ENCODE results near the gene CHMP6. TPM values are rescaled to one million over a fixed set of nuclear protein-coding genes. Genes with fewer than 3 reads are reported as not detected.

The CHMP6 gene
- 17.6 TPM for polyA plus RNA-seq (2013, experiment 1 of 2)
- polyA plus RNA-seq (2013, experiment 2 of 2): 16.5 TPM

DNA sequence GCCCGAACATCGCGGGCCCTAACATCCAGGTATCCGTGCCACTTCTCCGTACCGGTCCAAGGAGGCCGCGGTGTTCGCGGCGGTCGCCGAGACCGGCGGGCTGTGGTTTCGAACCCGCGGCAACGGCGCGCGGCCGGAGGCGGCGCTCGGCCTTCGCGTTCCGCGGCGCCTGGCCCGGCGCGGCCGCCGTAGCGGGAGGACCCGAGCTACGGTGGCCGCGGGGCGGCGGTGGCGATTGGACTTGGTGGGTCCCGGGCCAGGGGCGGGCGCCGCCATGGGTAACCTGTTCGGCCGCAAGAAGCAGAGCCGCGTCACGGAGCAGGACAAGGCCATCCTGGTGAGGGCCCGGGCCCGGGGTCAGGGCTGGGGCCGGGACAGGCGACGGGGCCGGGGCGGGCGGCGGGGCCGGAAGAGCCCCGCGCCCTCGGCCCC, at the start of gene CHMP6:
TSS of gene CHMP6 (plus strand) at position 197 of the 432 bp plus-strand sequence. CDS start at position 275, 78 bp downstream.
- Histone ChIP-seq H3K4me1 (ENCODE audit: insufficient read depth, low read length) (peaks cover 6% of the 10 kb centered on the region; the same call in 1 of the 2 replicates), H3K36me3 (ENCODE audit: insufficient read depth, low read length) (peaks cover 13% of the 10 kb centered on the region), H3K4me3 (ENCODE audit: low read length) (peak within 1 kb of the TSS; percentile 77), H3K27ac (ENCODE audit: low read depth, low read length) (no peak within 1 kb of the TSS), H3K27me3 (ENCODE audit: insufficient read depth, low read length) (peaks cover 8% of the 10 kb centered on the region), H3K9ac (ENCODE audit: low read depth, low read length) (peak within 1 kb of the TSS; percentile 76), H3K9me3 (ENCODE audit: insufficient read depth, low read depth, low read length) (no peaks in the 10 kb centered on the region)
- WGBS: under 1% methylated on average over 66 of the region's 66 CpGs

- Histone ChIP-seq H3K9ac (ENCODE audit: low read depth, low read length) (no peak overlapping the region), H3K4me3 (ENCODE audit: low read length) (no peak overlapping the region), H3K27ac (ENCODE audit: low read depth, low read length) (no peak overlapping the region), H3K27me3 (ENCODE audit: insufficient read depth, low read length) (no peaks in the 10 kb centered on the region), H3K4me1 (ENCODE audit: insufficient read depth, low read length) (no peaks in the 10 kb centered on the region; the same call in 1 of the 2 replicates), H3K36me3 (ENCODE audit: insufficient read depth, low read length) (peaks cover 8% of the 10 kb centered on the region), H3K9me3 (ENCODE audit: insufficient read depth, low read depth, low read length) (no peaks in the 10 kb centered on the region)
- 95% methylated on average over 38 of the region's 38 CpGs for WGBS
Measured at GRCh38 chr17:80942423-80943345, 49.0 kb upstream of the CHMP6 start.

DNA sequence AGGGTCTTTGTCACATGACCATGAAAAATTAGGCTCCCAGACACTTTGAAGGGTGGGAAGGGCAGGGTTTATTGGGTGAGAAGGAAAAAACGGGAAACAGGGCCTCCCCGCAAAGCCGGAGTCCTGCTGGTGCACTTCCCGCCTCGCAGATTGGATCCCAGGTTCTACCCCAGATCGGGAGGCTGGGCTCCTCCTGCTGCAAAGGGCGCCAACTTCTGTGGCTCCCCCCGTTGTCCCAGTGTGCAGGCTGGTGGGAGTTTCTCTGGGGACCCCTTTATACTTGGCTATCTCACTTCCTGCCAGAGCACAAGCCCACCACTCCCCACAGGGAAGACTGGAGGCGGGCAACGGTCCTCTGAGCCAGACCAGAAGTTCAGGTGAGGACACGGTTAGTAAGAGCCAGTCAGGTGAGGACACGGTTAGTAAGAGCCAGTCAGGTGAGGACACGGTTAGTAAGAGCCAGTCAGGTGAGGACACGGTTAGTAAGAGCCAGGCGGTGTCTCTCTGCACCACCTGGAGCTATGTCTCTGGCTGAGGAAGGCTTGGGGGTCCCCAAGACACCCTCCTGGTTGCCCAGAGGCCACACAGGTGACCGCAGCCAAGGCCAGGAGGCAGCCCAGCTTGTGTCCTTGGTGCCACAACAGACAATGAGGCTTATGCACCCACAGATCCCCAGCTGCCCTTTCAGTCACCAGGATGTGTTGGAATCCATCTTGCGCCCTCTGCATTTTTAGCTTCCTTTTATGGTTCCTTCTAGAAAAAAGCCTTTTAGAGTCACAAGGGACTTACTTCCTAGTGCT, 48.1 kb upstream of the CHMP6 start:
- H3K9ac ChIP-seq (ENCODE audit: low read depth, low read length): no peak overlapping the region
- no peaks in the 10 kb centered on the region for H3K9me3 ChIP-seq (ENCODE audit: insufficient read depth, low read depth, low read length)
- no peaks in the 10 kb centered on the region; the same call in 1 of the 2 replicates for H3K4me1 ChIP-seq (ENCODE audit: insufficient read depth, low read length)
- WGBS: 95% methylated on average over 17 of the region's 17 CpGs
- H3K27me3 ChIP-seq (ENCODE audit: insufficient read depth, low read length): no peaks in the 10 kb centered on the region
- no peak overlapping the region for H3K27ac ChIP-seq (ENCODE audit: low read depth, low read length)
- no peak overlapping the region for H3K4me3 ChIP-seq (ENCODE audit: low read length)
- H3K36me3 ChIP-seq (ENCODE audit: insufficient read depth, low read length): peaks cover 8% of the 10 kb centered on the region

- Histone ChIP-seq H3K9me3 (ENCODE audit: insufficient read depth, low read depth, low read length) (no peaks in the 10 kb centered on the region), H3K27me3 (ENCODE audit: insufficient read depth, low read length) (no peaks in the 10 kb centered on the region), H3K36me3 (ENCODE audit: insufficient read depth, low read length) (peaks cover 8% of the 10 kb centered on the region), H3K4me1 (ENCODE audit: insufficient read depth, low read length) (no peaks in the 10 kb centered on the region), H3K4me3 (ENCODE audit: low read length) (no peak overlapping the region), H3K9ac (ENCODE audit: low read depth, low read length) (no peak overlapping the region), H3K27ac (ENCODE audit: low read depth, low read length) (no peak overlapping the region)
- 95% methylated on average over 9 of the region's 9 CpGs for WGBS
Measured at GRCh38 chr17:80944326-80944725, 47.3 kb upstream of the CHMP6 start.

DNA sequence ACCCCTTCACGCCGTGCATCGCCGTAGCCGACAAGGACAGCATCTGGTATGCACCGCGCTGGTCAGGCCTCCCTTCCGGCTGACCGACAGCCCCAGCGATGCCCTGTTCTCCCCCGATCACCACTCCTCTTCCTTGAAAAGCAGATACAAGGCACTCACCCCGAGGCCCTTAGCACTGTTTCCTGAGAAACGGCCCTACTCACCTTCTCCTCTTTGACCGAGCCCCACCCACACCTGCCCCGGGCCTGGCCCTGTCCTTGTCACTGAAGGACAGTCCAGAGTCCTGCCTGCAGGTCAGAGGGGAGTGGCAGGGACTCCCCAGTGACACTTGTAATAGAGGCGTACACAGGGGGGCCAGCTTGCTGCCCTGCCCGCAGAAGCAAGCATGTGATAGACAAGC, 45.9 kb upstream of the CHMP6 start:
- no peak overlapping the region for H3K27ac ChIP-seq (ENCODE audit: low read depth, low read length)
- no peaks in the 10 kb centered on the region for H3K27me3 ChIP-seq (ENCODE audit: insufficient read depth, low read length)
- no peak overlapping the region for H3K4me3 ChIP-seq (ENCODE audit: low read length)
- H3K4me1 ChIP-seq (ENCODE audit: insufficient read depth, low read length): no peaks in the 10 kb centered on the region
- peaks cover 8% of the 10 kb centered on the region for H3K36me3 ChIP-seq (ENCODE audit: insufficient read depth, low read length)
- H3K9me3 ChIP-seq (ENCODE audit: insufficient read depth, low read depth, low read length): no peaks in the 10 kb centered on the region
- WGBS: 95% methylated on average over 17 of the region's 17 CpGs
- no peak overlapping the region for H3K9ac ChIP-seq (ENCODE audit: low read depth, low read length)

- H3K4me3 ChIP-seq (ENCODE audit: low read length): no peak overlapping the region
- peaks cover 8% of the 10 kb centered on the region for H3K36me3 ChIP-seq (ENCODE audit: insufficient read depth, low read length)
- no peak overlapping the region for H3K9ac ChIP-seq (ENCODE audit: low read depth, low read length)
- H3K9me3 ChIP-seq (ENCODE audit: insufficient read depth, low read depth, low read length): no peaks in the 10 kb centered on the region
- H3K4me1 ChIP-seq (ENCODE audit: insufficient read depth, low read length): no peaks in the 10 kb centered on the region
- 96% methylated on average over 8 of the region's 8 CpGs for WGBS
- no peak overlapping the region for H3K27ac ChIP-seq (ENCODE audit: low read depth, low read length)
- no peaks in the 10 kb centered on the region for H3K27me3 ChIP-seq (ENCODE audit: insufficient read depth, low read length)
Measured at GRCh38 chr17:80946449-80946848, 45.2 kb upstream of the CHMP6 start.

DNA sequence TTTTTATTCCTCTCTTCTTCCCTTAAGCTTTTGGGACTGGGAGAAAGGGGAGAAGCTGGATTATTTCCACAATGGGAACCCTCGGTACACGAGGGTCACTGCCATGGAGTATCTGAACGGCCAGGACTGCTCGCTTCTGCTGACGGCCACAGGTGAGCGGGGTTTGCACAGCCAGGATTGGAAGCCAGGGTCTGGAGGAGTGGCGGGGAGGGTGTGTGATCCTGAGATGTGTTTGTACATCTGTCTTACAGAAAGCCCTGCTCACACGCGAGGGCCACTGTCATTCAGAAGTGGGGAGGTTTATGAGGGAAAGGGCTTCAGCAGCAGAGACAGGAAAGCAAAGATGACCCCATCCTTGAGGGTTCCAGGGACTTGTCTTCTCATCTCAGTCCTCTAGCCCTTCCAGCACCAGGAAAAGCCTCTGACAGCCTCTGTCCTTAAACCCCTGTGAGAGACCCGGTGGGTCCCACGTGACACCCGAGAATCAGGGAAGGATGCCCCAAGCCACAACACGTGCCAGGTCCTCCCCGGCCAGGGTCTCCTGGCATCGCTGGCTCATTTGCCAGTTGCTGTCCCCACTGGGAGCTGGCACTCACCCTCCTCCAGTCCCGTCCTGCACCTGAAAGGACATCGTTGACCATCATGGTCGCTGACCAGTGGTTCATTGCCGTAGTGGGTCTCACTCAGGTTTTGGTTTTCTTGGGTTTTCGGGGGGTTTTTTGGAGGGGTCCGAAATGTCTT, 44.3 kb upstream of the CHMP6 start:
- no peaks in the 10 kb centered on the region for H3K4me1 ChIP-seq (ENCODE audit: insufficient read depth, low read length)

GRCh38 chr17:80948019-80948975, 43.3 kb upstream of the CHMP6 start:
- Histone ChIP-seq H3K4me3 (ENCODE audit: low read length) (no peak overlapping the region), H3K27ac (ENCODE audit: low read depth, low read length) (no peak overlapping the region), H3K9ac (ENCODE audit: low read depth, low read length) (no peak overlapping the region), H3K36me3 (ENCODE audit: insufficient read depth, low read length) (peaks cover 10% of the 10 kb centered on the region), H3K4me1 (ENCODE audit: insufficient read depth, low read length) (no peaks in the 10 kb centered on the region), H3K27me3 (ENCODE audit: insufficient read depth, low read length) (no peaks in the 10 kb centered on the region), H3K9me3 (ENCODE audit: insufficient read depth, low read depth, low read length) (no peaks in the 10 kb centered on the region)
- 93% methylated on average over 48 of the region's 48 CpGs for WGBS

More for the DNA sequence above, 44.3 kb upstream of the CHMP6 start:
- Histone ChIP-seq H3K27ac (ENCODE audit: low read depth, low read length) (no peak overlapping the region), H3K27me3 (ENCODE audit: insufficient read depth, low read length) (no peaks in the 10 kb centered on the region), H3K4me3 (ENCODE audit: low read length) (no peak overlapping the region), H3K36me3 (ENCODE audit: insufficient read depth, low read length) (peaks cover 10% of the 10 kb centered on the region), H3K9ac (ENCODE audit: low read depth, low read length) (no peak overlapping the region), H3K9me3 (ENCODE audit: insufficient read depth, low read depth, low read length) (no peaks in the 10 kb centered on the region)
- WGBS: 90% methylated on average over 21 of the region's 21 CpGs

DNA sequence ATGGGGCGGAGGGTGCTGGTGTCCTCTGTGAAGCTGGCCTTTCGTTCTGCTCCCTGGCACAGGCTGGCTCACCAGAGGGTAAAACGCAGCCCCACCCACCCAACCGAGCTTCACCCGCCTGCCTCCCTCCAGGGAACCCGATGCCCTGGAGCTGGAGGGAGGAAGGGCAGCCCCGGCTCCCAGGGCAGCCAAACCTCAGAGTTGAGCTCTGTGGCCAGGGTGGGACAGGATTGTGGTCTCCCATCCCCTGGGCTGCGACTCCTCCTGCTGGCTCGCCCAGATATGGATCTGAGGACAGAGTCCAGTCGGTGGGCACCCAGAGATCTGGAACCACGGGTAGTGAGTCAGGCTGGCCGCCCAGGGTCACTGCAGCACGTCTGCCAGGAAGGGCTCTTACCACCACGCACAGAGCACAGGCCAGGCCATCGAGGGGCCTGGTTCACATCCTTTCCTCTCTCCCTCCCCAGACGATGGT, 42.6 kb upstream of the CHMP6 start:
- H3K4me3 ChIP-seq (ENCODE audit: low read length): no peak overlapping the region
- H3K27ac ChIP-seq (ENCODE audit: low read depth, low read length): no peak overlapping the region
- peaks cover 10% of the 10 kb centered on the region for H3K36me3 ChIP-seq (ENCODE audit: insufficient read depth, low read length)
- H3K9ac ChIP-seq (ENCODE audit: low read depth, low read length): no peak overlapping the region
- no peaks in the 10 kb centered on the region for H3K4me1 ChIP-seq (ENCODE audit: insufficient read depth, low read length)
- WGBS: 96% methylated on average over 16 of the region's 16 CpGs
- no peaks in the 10 kb centered on the region for H3K9me3 ChIP-seq (ENCODE audit: insufficient read depth, low read depth, low read length)
- no peaks in the 10 kb centered on the region for H3K27me3 ChIP-seq (ENCODE audit: insufficient read depth, low read length)
